Measurements from ENCODE around the gene LHX5. TPM values are rescaled to one million over a fixed set of nuclear protein-coding genes. Genes with fewer than 3 reads are reported as not detected.

Gene LHX5
- total RNA-seq, 1 experiment from 2014 or later: not detected

GRCh38 chr12:113416091-113416754 lies 55.4 kb downstream of the LHX5 start:
- no peaks in the 10 kb centered on the region for H3K36me3 ChIP-seq
- DNase-seq (ENCODE audit: low read depth in 1 of 2, low spot score in 2 of 2): no peak

GRCh38 chr12:113414519-113415038 lies 57.1 kb downstream of the LHX5 start:
- Histone ChIP-seq H3K27ac (no peak overlapping the region), H3K4me3 (no peak overlapping the region), H3K9me3 (replicated peaks) (no peaks in the 10 kb centered on the region), H3K27me3 (replicated peaks) (no peaks in the 10 kb centered on the region), H3K36me3 (no peaks in the 10 kb centered on the region), H3K4me1 (replicated peaks) (no peaks in the 10 kb centered on the region)
- no peak for DNase-seq (ENCODE audit: low read depth in 1 of 2, low spot score in 2 of 2)

More at GRCh38 chr12:113416091-113416754, 55.4 kb downstream of the LHX5 start:
- no peak overlapping the region for H3K27ac ChIP-seq
- no peak overlapping the region for H3K4me3 ChIP-seq
- H3K4me1 ChIP-seq (replicated peaks): no peaks in the 10 kb centered on the region
- no peaks in the 10 kb centered on the region for H3K9me3 ChIP-seq (replicated peaks)
- no peaks in the 10 kb centered on the region for H3K27me3 ChIP-seq (replicated peaks)

- H3K27me3 ChIP-seq (replicated peaks): no peaks in the 10 kb centered on the region
- H3K4me1 ChIP-seq (replicated peaks): no peaks in the 10 kb centered on the region
- H3K4me3 ChIP-seq: no peak overlapping the region
- DNase-seq (ENCODE audit: low read depth in 1 of 2, low spot score in 2 of 2): no peak
- no peaks in the 10 kb centered on the region for H3K36me3 ChIP-seq
- no peak overlapping the region for H3K27ac ChIP-seq
- no peaks in the 10 kb centered on the region for H3K9me3 ChIP-seq (replicated peaks)
Measured at GRCh38 chr12:113413488-113413939, 58.2 kb downstream of the LHX5 start.

Other genes with a start within 250 kb of the LHX5 start
- 9.4 and 27.4 TPM in 2 replicates for gene SLC8B1, start 136.8 kb downstream of the LHX5 start, total RNA-seq (2014; rRNA removed; shearing (Covaris generic))
- 11.6 and 11.8 TPM in 2 replicates for gene PLBD2, start 113.3 kb downstream of the LHX5 start, total RNA-seq (2014; rRNA removed; shearing (Covaris generic))
- gene SDS, start 68.0 kb downstream of the LHX5 start, total RNA-seq (2014; rRNA removed; shearing (Covaris generic)): not detected in 2 replicates
- 2.7 and 7.7 TPM in 2 replicates for gene SDSL, start 49.5 kb downstream of the LHX5 start, total RNA-seq (2014; rRNA removed; shearing (Covaris generic))